Measurements from ENCODE around the gene MINDY4.

GRCh38 chr7:30859940-30860496 lies 88.8 kb downstream of the MINDY4 start:
- TF ChIP-seq CTCF (IDR thresholded peaks at IDR 0.05) (no peak), EZH2 (IDR thresholded peaks at IDR 0.05; ENCODE audit: borderline replicate concordance, insufficient read depth, low read depth, low read length, poor library complexity, severe bottlenecking) (no peak)
